GM21390 (cell line): ENCODE measurements around the gene NTN5.

ENCODE experiments used
- ATAC-seq: cut with Tn5 transposase; IDR thresholded peaks from one replicate; pipeline ENCODE4 v1.9.1; 2021; ENCODE audit not compliant: unreplicated experiment

The NTN5 gene

DNA sequence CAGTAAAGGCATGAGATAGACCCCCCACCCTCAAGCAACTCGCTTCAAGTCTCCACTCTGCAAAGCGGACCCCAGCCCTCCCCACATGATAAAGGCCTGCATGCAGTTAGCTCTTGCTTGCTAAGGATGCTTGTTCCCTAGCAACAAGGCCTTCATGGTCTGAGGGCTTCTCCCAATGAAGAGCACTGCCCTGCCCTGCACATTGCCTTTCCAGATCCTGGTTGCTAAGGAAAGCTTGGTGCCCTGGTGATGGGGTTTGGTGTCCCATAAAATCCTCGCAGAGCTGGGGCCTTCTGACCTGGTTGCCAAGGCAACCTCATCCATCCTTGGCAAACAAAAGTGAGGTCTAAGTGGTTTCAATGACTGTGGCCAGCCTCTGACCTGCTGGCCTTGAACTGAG is 41.6 kb downstream of the NTN5 start:
- ATAC-seq: no peak

DNA sequence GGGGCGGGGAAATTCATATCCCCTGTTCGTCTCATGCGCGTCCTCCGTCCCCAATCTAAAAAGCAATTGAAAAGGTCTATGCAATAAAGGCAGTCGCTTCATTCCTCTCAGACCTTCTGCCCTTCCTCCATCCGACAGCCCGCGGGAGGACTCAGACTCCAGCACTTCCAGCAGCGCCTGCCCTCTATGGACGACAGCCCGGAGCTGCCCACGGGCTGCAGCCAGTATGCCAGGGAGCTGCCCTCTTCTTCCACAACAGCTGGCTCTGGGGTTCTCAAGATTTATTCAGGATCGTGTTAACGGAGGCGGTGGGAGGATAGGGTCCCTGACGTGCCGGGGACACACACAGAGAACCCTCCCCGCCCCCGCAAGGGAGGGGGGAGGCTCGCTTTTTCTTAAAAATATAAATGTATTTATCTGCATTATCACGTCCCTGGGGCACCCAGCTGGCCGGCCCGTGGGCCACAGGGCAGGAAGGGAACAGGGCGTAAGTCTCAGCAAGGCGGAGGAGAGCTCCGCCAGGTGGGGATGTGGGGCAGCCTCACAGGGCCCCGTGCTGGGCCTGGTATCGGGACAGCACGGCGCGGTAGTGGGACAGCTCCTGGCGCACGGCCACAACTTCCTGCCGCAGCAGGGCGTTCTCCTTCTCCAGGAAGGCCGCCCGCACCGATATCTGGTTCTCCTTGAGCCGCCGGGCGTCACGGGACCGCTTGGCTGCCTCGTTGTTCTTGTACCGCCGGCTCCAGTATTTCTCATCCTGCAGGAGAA is 42.3 kb downstream of the NTN5 start:
- no peak for ATAC-seq

DNA sequence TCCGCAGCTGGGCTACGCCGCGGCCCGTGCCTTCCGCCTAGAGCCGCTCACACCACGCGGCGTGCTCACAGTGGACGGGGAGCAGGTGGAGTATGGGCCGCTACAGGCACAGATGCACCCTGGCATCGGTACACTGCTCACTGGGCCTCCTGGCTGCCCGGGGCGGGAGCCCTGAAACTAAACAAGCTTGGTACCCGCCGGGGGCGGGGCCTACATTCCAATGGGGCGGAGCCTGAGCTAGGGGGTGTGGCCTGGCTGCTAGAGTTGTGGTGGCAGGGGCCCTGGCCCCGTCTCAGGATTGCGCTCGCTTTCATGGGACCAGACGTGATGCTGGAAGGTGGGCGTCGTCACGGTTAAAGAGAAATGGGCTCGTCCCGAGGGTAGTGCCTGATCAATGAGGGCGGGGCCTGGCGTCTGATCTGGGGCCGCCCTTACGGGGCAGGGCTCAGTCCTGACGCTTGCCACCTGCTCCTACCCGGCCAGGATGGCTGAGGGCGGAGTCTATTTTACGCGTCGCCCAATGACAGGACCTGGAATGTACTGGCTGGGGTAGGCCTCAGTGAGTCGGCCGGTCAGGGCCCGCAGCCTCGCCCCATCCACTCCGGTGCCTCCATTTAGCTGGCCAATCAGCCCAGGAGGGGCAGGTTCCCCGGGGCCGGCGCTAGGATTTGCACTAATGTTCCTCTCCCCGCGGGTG is 43.1 kb downstream of the NTN5 start:
- ATAC-seq: no peak

- no peak for ATAC-seq
Measured at GRCh38 chr19:48629297-48629598, 43.6 kb downstream of the NTN5 start.

DNA sequence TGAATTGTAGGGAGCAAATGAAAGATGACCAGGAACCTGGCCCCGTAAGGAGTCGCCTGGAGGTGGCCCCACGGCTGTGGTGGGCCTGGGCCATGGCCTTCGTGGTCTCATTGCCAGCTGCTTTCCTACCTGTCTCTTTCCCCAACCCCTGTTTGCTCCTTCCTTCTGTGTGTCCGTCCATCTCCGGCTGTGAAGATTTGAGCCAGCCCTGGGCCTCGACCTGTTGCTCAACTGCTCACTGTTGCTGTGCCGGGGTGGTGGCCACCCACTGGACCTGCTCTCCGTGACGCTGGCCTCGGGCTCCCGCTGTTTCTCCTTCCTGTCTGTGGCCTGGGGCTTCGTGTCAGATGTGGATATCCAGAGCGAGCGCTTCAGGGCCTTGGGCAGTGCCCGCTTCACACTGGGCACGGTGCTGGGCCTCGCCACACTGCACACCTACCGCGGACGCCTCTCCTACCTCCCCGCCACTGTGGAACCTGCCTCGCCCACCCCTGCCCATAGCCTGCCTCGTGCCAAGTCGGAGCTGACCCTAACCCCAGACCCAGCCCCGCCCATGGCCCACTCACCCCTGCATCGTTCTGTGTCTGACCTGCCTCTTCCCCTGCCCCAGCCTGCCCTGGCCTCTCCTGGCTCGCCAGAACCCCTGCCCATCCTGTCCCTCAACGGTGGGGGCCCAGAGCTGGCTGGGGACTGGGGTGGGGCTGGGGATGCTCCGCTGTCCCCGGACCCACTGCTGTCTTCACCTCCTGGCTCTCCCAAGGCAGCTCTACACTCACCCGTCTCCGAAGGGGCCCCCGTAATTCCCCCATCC is 44.1 kb downstream of the NTN5 start:
- ATAC-seq: no peak

GRCh38 chr19:48627865-48628314 is 44.9 kb downstream of the NTN5 start:
- no peak for ATAC-seq

DNA sequence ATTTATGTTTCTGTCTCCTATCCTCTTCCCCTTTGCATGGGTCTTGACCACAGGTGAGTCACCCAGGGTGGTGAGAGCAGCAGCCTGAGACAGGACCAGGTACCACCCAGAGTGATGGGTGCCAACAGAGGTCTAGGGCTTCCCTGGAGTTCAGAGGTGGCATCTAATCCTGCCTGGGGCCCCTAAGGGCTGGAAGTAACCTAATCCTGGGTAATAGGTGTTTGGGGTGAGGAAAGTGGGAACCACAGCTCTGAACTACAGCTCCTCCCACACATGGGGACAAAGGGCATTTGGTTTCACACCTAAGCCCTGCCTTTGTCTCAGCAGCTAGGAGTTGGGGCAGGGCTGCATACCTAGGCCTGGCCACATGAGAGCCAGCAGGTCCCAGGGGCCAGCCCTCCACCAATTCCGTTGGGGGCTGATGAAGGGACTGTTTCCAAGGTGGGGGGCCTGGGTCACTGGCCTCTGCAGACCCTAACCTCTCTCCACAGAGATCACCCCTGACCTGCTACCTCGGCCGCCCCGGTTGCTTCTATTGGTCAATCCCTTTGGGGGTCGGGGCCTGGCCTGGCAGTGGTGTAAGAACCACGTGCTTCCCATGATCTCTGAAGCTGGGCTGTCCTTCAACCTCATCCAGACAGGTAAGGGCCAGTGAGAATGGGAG is 45.5 kb downstream of the NTN5 start:
- ATAC-seq: no peak

DNA sequence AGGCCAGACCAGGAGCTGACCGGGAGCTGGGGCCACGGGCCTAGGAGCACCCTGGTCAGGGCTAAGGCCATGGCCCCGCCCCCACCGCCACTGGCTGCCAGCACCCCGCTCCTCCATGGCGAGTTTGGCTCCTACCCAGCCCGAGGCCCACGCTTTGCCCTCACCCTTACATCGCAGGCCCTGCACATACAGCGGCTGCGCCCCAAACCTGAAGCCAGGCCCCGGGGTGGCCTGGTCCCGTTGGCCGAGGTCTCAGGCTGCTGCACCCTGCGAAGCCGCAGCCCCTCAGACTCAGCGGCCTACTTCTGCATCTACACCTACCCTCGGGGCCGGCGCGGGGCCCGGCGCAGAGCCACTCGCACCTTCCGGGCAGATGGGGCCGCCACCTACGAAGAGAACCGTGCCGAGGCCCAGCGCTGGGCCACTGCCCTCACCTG is 46.9 kb downstream of the NTN5 start:
- ATAC-seq: no peak

- no peak for ATAC-seq
Measured at GRCh38 chr19:48624791-48625723, 47.8 kb downstream of the NTN5 start.

DNA sequence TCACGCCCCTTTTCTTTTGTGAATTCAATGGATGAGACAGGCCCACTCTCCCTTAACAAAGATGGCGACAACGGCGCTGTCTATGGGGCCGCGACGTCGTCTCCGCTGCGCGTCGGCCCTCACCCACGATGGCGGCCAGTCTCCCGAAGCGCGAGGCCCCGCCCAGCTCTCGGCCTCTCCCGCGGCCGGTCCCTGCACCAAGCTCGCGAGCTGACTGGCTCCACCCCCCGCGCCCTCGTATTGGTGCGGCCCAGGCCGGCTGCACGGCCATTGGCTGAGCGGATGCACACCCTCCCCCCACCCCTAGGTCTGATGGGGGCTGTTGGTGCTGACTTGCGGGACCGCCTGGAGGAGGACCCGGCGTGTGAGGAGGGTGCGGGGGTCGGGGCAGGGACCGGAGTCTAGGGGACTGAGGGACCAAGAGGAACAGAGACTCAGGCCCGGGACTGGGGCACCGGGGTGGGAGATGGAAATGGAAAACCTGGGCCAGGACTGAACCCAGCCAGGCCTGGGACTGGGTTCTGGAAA is 48.7 kb downstream of the NTN5 start:
- ATAC-seq: peak; percentile 58

- ATAC-seq: no peak
Measured at GRCh38 chr19:48623556-48624066, 49.2 kb downstream of the NTN5 start.

DNA sequence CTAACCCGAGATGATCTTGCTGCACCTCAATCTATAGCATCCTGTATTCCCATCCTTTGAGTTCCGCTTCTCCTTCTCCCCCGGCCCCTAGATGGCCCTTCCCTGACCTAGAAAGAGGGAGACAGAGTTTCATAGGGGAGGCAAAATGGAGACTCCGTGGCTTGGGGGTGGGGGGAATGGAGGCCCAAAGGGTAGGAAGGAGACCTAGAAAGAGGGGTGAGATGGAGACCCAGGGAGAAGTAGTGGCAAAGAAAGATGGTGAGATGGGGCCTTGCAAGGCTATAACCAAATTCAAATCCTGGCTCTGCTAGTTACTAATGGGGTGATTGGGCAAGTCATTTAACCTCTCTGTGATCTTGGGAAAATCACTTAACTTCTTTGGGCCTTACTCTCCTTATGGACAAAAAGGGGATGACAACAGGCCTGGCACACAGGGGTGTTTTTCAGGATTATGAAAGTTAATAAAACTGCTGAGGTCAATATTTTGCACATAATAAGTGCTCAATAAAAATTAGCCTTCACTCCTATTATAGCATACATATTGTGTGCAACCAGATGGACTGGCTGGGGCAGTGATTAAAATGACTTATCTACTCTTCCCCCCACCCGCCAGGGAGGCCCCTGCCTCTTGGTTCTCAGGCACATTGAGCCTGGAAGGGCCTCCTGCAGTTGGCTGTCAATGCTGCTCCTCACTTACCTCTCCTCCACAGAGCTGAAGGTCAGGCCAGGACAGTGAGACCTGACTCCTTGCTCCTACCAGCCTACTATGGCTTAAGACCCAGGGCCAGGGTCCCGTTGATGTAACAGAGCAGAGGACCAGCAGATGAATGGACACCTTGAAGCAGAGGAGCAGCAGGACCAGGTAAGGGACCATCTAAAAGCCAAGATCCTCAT is 52.9 kb downstream of the NTN5 start:
- no peak for ATAC-seq

DNA sequence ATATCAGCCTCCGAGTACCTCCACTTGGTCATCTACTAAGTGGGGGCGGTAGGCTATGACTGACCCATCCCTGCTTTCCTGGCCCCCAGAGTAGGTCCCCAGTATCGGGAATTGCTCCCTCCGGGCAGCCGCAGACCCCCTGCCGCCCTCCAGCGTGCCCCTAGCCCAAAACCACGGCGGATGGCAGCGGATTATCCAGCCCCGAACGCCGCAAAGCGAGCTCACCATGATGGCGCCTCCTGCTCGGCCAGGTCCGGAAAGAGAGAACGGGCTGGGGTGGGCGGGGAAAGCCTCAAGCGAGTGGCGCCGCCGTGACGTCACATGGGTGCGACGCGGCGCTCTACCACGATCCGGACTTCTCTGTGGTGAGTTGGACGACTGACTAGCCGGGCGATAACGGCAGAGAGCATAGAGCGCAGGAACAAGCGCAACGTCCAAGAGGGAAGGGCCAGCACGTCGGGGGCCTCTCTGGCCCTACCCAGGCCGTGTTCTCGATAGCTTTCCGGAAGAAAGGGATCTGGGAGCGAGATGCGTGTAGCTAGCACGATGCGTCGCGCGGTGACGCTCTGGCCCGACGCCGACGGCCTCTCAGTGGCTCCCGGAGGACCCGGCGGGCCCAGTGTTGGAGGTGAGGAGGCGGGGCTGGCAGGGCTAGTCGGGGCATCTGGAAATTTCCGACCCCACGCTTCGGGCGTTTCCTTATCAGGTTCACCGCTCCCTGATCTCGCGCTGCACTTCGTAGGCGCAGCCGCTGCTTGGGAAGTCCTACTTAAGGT is 53.7 kb downstream of the NTN5 start, which contains the start of the genes RPL18 and SPHK2:
RPL18 (minus strand) TSS at position 263 of the 776 bp plus-strand sequence; CDS start at position 228, 35 bp downstream.
SPHK2 (plus strand) TSS at position 591 of the 776 bp plus-strand sequence. CDS start 1,009 bp downstream, outside the sequence.
- peak; percentile 71 for ATAC-seq

GRCh38 chr19:48618278-48618915 is 54.4 kb downstream of the NTN5 start:
- no peak for ATAC-seq

GRCh38 chr19:48617146-48617937 is 55.5 kb downstream of the NTN5 start:
- ATAC-seq: no peak

GRCh38 chr19:48616491-48617056 is 56.2 kb downstream of the NTN5 start:
- ATAC-seq: no peak
